Stomach (tissue), 4 donors: Measurements from ENCODE around the gene SPEF1.

Experiments used
- CTCF ChIP-seq, 7 experiments: fragments of 450-650 bp in 4 of 7; fragments of 200-600 bp in 3 of 7; sonication (generic) in 3 of 7; IDR thresholded peaks; one replicate each; pipeline ENCODE4 v1.5.1; 2016 to 2019; ENCODE audit warnings: antibody characterized with exemption in 7 of 7, control low read depth in 2 of 7, mild to moderate bottlenecking in 1 of 7
- EP300 ChIP-seq: sonication (generic); formaldehyde crosslinking; IDR thresholded peaks from one replicate; pipeline ENCODE4 v1.6.1; 2017; ENCODE audit warnings: antibody characterized with exemption
- POLR2A ChIP-seq, 4 donors: fragments of 450-650 bp; IDR thresholded peaks; one replicate each; pipeline ENCODE4 v1.6.1; 2016; ENCODE audit warnings: antibody characterized with exemption in 4 of 4, control low read depth in 2 of 4, mild to moderate bottlenecking in 1 of 4, moderate library complexity in 1 of 4
- POLR2AphosphoS5 ChIP-seq, 3 donors: sonication (generic); formaldehyde crosslinking; IDR thresholded peaks; one replicate each; pipeline ENCODE4 v1.6.1; 2016; ENCODE audit warnings: antibody characterized with exemption in 3 of 3

GRCh38 chr20:3768342-3769130 is 12.7 kb downstream of the SPEF1 start:
- TF ChIP-seq CTCF (IDR thresholded peaks at IDR 0.05) = peak in 2 of 7 experiments; percentile 24 to 27
- peak in 1 of 3 donors; percentile 11 for TF ChIP-seq POLR2AphosphoS5 (IDR thresholded peaks at IDR 0.05)
- TF ChIP-seq POLR2A (IDR thresholded peaks at IDR 0.05) = no peak
- TF ChIP-seq EP300 = no peak
